HEK293 (cell line): ENCODE results near the gene ATF6.

Source experiments
- CTCF ChIA-PET: fragments of 350-600 bp; formaldehyde crosslinking; extraction: SDS; loops from one replicate; lab custom pipeline; 2021; ENCODE audit warnings: antibody characterized with exemption; lab: Yijun Ruan, JAX
- POLR2A ChIA-PET: fragments of 300-600 bp; formaldehyde crosslinking; extraction: SDS; loops from one replicate; lab custom pipeline; 2020; ENCODE audit warnings: antibody characterized with exemption, inconsistent platforms; lab: Yijun Ruan, JAX
- H3K27ac ChIP-seq: fragments of 200-500 bp; sonication (Bioruptor generic); 2 replicates; pipeline ENCODE4 v1.5.1; 2014; ENCODE audit warnings: low read depth, low read length, control low read depth, inconsistent platforms; ENCODE audit errors: extremely low read depth
- H3K36me3 ChIP-seq, 2 experiments: fragments of 200-500 bp in 1 of 2; sonication (Bioruptor generic) in 1 of 2; 1 replicate in 1 of 2; 2 replicates in 1 of 2; pipeline ENCODE4 v1.5.1; 2014 to 2017; ENCODE audit warnings: inconsistent platforms in 2 of 2, low read length in 2 of 2; ENCODE audit not compliant: control insufficient read depth in 2 of 2, insufficient read depth in 1 of 2
- H3K4me1 ChIP-seq: fragments of 200-500 bp; sonication (Bioruptor generic); 2 replicates; pipeline ENCODE4 v1.5.1; 2014; ENCODE audit warnings: mild to moderate bottlenecking, low read length, inconsistent platforms; ENCODE audit not compliant: control insufficient read depth, insufficient read depth
- H3K4me3 ChIP-seq: 2 replicates; pipeline ENCODE4 v1.5.1; 2011; ENCODE audit warnings: low read depth, mild to moderate bottlenecking, control low read depth, low read length, moderate library complexity
- H3K9me3 ChIP-seq: fragments of 200-500 bp; sonication (Bioruptor generic); 2 replicates; pipeline ENCODE4 v1.5.1; 2014; ENCODE audit warnings: low read depth, low read length, inconsistent platforms; ENCODE audit not compliant: control insufficient read depth, insufficient read depth
- KLF1 ChIP-seq: fragments of 450-650 bp; formaldehyde crosslinking; IDR thresholded peaks from 2 replicates; pipeline ENCODE4 v1.5.1; 2016; ENCODE audit warnings: missing biosample characterization, missing genetic modification characterization
- KLF7 ChIP-seq: fragments of 450-650 bp; formaldehyde crosslinking; IDR thresholded peaks from 2 replicates; pipeline ENCODE4 v1.5.1; 2016; ENCODE audit warnings: missing biosample characterization, missing genetic modification characterization, borderline replicate concordance
- KLF8 ChIP-seq: fragments of 450-650 bp; formaldehyde crosslinking; IDR thresholded peaks from 2 replicates; pipeline ENCODE4 v1.5.1; 2016; ENCODE audit warnings: missing biosample characterization, missing genetic modification characterization
- MYNN ChIP-seq: fragments of 450-650 bp; formaldehyde crosslinking; IDR thresholded peaks from 2 replicates; pipeline ENCODE4 v1.5.1; 2016; ENCODE audit warnings: missing biosample characterization, missing genetic modification characterization, borderline replicate concordance
- PRDM6 ChIP-seq: fragments of 450-650 bp; formaldehyde crosslinking; IDR thresholded peaks from 2 replicates; pipeline ENCODE4 v1.5.1; 2017; ENCODE audit warnings: missing biosample characterization, missing genetic modification characterization
- ZEB2 ChIP-seq: fragments of 450-650 bp; formaldehyde crosslinking; IDR thresholded peaks from 2 replicates; pipeline ENCODE4 v1.5.1; 2016; ENCODE audit warnings: missing biosample characterization, missing genetic modification characterization
- ZFP37 ChIP-seq: fragments of 450-650 bp; formaldehyde crosslinking; IDR thresholded peaks from 2 replicates; pipeline ENCODE4 v1.5.1; 2016; ENCODE audit warnings: missing biosample characterization, missing genetic modification characterization
- ZNF10 ChIP-seq: fragments of 450-650 bp; formaldehyde crosslinking; IDR thresholded peaks from 2 replicates; pipeline ENCODE4 v1.5.1; 2017; ENCODE audit warnings: missing biosample characterization, missing genetic modification characterization
- ZNF121 ChIP-seq: fragments of 450-650 bp; formaldehyde crosslinking; IDR thresholded peaks from 2 replicates; pipeline ENCODE4 v1.5.1; 2016; ENCODE audit warnings: missing biosample characterization, missing genetic modification characterization
- ZNF214 ChIP-seq: fragments of 450-650 bp; formaldehyde crosslinking; IDR thresholded peaks from 2 replicates; pipeline ENCODE4 v1.5.1; 2017; ENCODE audit warnings: missing biosample characterization, mild to moderate bottlenecking, missing genetic modification characterization, borderline replicate concordance
- ZNF223 ChIP-seq: fragments of 450-650 bp; formaldehyde crosslinking; IDR thresholded peaks from 2 replicates; pipeline ENCODE4 v1.5.1; 2016; ENCODE audit warnings: missing biosample characterization, missing genetic modification characterization
- ZNF350 ChIP-seq: fragments of 450-650 bp; formaldehyde crosslinking; IDR thresholded peaks from 2 replicates; pipeline ENCODE4 v1.5.0; 2017; ENCODE audit warnings: missing biosample characterization, mild to moderate bottlenecking, missing genetic modification characterization
- ZNF391 ChIP-seq: fragments of 450-650 bp; formaldehyde crosslinking; IDR thresholded peaks from 2 replicates; pipeline ENCODE4 v1.5.1; 2016; ENCODE audit warnings: low read depth, missing biosample characterization, missing genetic modification characterization, borderline replicate concordance
- ZNF423 ChIP-seq: fragments of 450-650 bp; formaldehyde crosslinking; IDR thresholded peaks from 2 replicates; pipeline ENCODE4 v1.5.1; 2016; ENCODE audit warnings: missing biosample characterization, missing genetic modification characterization
- ZNF488 ChIP-seq: fragments of 450-650 bp; formaldehyde crosslinking; IDR thresholded peaks from 2 replicates; pipeline ENCODE4 v1.5.1; 2016; ENCODE audit warnings: missing biosample characterization, missing genetic modification characterization
- ZNF501 ChIP-seq: fragments of 450-650 bp; formaldehyde crosslinking; IDR thresholded peaks from 2 replicates; pipeline ENCODE4 v1.5.1; 2016; ENCODE audit warnings: missing biosample characterization, missing genetic modification characterization
- ZNF549 ChIP-seq: fragments of 450-650 bp; IDR thresholded peaks from 2 replicates; pipeline ENCODE4 v1.5.1; 2018; ENCODE audit warnings: missing biosample characterization, missing genetic modification characterization, mild to moderate bottlenecking, inconsistent platforms, moderate library complexity
- ZNF626 ChIP-seq: fragments of 450-650 bp; sonication (Bioruptor Pico); formaldehyde crosslinking; IDR thresholded peaks from 2 replicates; pipeline ENCODE4 v1.5.1; 2018; ENCODE audit warnings: missing biosample characterization, missing genetic modification characterization, inconsistent platforms
- ZNF639 ChIP-seq: fragments of 450-650 bp; formaldehyde crosslinking; IDR thresholded peaks from 2 replicates; pipeline ENCODE4 v1.5.1; 2016; ENCODE audit warnings: missing biosample characterization, missing genetic modification characterization
- ZNF704 ChIP-seq: fragments of 450-650 bp; formaldehyde crosslinking; IDR thresholded peaks from 2 replicates; pipeline ENCODE4 v1.5.1; 2016; ENCODE audit warnings: missing biosample characterization, missing genetic modification characterization
- ZNF747 ChIP-seq: fragments of 450-650 bp; formaldehyde crosslinking; IDR thresholded peaks from 2 replicates; pipeline ENCODE4 v1.5.1; 2016; ENCODE audit warnings: missing biosample characterization, missing genetic modification characterization
- TF ChIP-seq, protein P1 (sequence below): fragments of 450-650 bp; formaldehyde crosslinking; IDR thresholded peaks from 2 replicates; pipeline ENCODE4 v1.5.1; 2016; ENCODE audit warnings: missing biosample characterization, missing genetic modification characterization

The ATF6 gene

GRCh38 chr1:161763522-161764098 is 2.5 kb upstream of the ATF6 start:
- CTCF ChIA-PET, result interaction anchor here (0.9 to 2.0 kb wide), 6 partner anchors 10 to 276 kb away, joined by 3 to 14 read pairs (median 3); partner anchors contain the start of gene DUSP12
- no peak overlapping the region for H3K27ac ChIP-seq
- no peak for TF ChIP-seq KLF1 (tag by site-specific recombination)
- 0 out of 2 replicates have a peak, but pooled peaks have one; percentile 12 for TF ChIP-seq ZEB2 (tag by site-specific recombination)

GRCh38 chr1:161768461-161768860 is 2.3 kb downstream of the ATF6 start:
- POLR2A ChIA-PET, result no interaction called here
- H3K36me3 ChIP-seq, result no peaks in the 10 kb centered on the region; a peak in 1 of 3 replicates
- no peak for TF ChIP-seq KLF8 (tag by site-specific recombination)
- no peak for TF ChIP-seq ZNF488 (tag by site-specific recombination)
- no peak for TF ChIP-seq ZNF350 (tag by site-specific recombination)
- peak; percentile 97 for TF ChIP-seq ZNF121 (tag by site-specific recombination)
- no peak for TF ChIP-seq ZNF223 (tag by site-specific recombination)
- no peak for TF ChIP-seq ZNF501 (tag by site-specific recombination)
- TF ChIP-seq ZNF626 (tag by site-specific recombination), result no peak
- no peak for TF ChIP-seq ZNF391 (tag by site-specific recombination)
- no peak overlapping the region for H3K27ac ChIP-seq
- no peaks in the 10 kb centered on the region for H3K9me3 ChIP-seq
- no peak overlapping the region for H3K4me3 ChIP-seq
- CTCF ChIA-PET, result no interaction called here
- H3K4me1 ChIP-seq, result no peaks in the 10 kb centered on the region

More at GRCh38 chr1:161763522-161764098, 2.5 kb upstream of the ATF6 start:
- no peak overlapping the region for H3K4me3 ChIP-seq
- H3K36me3 ChIP-seq, result peaks cover 1 to 3% of the 10 kb centered on the region in 2 experiments; a peak in 2 of 3 replicates
- POLR2A ChIA-PET, result interaction anchor here (0.6 to 2.0 kb wide), 2 partner anchors 14 to 151 kb away, joined by 6 to 7 read pairs; partner anchors contain the start of gene DUSP12
- H3K4me1 ChIP-seq, result no peaks in the 10 kb centered on the region
- H3K9me3 ChIP-seq, result no peaks in the 10 kb centered on the region

DNA sequence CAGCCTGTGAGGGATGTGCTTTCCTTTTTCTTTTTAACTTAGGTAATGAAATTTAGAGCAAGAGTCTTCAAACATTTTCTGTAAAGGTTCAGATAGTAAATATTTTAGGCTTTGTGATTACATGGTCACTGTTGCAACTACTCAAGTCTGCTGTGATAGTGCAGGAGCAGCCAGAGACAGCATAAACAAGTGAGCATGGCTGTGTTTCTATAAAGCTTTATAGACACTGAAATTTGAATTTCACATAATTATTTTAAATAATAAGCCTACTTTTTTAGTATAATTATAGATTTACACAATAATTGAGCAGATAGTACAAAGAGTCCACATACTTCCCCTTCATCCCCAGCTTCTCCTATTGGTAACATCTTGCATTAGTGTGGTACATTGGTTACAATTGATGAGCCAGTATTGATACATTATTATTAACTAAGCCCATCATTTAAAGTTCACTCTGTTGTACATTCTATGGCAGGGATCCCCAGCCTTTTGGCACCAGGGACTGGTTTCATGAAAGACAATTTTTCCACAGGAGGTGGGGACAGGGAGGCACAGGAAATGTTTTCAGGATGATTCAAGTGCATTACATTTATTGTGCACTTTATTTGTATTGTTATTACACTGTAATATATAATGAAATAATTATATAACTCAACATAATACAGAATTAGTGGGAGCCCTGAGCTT is 3.0 kb downstream of the ATF6 start:
- ChIA-PET CTCF (interaction anchor here (0.6 to 1.4 kb wide), 2 partner anchors 23 to 46 kb away, joined by 3 read pairs; no protein-coding TSS in a partner anchor), POLR2A (no interaction called here)
- no peaks in the 10 kb centered on the region; a peak in 1 of 3 replicates for H3K36me3 ChIP-seq
- TF ChIP-seq ZNF423, result no peak
- TF ChIP-seq MYNN (tag by site-specific recombination), result no peak
- TF ChIP-seq, protein P1, sequence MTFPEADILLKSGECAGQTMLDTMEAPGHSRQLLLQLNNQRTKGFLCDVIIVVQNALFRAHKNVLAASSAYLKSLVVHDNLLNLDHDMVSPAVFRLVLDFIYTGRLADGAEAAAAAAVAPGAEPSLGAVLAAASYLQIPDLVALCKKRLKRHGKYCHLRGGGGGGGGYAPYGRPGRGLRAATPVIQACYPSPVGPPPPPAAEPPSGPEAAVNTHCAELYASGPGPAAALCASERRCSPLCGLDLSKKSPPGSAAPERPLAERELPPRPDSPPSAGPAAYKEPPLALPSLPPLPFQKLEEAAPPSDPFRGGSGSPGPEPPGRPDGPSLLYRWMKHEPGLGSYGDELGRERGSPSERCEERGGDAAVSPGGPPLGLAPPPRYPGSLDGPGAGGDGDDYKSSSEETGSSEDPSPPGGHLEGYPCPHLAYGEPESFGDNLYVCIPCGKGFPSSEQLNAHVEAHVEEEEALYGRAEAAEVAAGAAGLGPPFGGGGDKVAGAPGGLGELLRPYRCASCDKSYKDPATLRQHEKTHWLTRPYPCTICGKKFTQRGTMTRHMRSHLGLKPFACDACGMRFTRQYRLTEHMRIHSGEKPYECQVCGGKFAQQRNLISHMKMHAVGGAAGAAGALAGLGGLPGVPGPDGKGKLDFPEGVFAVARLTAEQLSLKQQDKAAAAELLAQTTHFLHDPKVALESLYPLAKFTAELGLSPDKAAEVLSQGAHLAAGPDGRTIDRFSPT (tag by site-specific recombination), result no peak
- no peak for TF ChIP-seq ZFP37 (tag by site-specific recombination)
- TF ChIP-seq ZNF10 (tag by site-specific recombination), result no peak
- TF ChIP-seq KLF7 (tag by site-specific recombination), result no peak
- TF ChIP-seq ZNF747 (tag by site-specific recombination), result no peak
- TF ChIP-seq ZNF639, result no peak
- TF ChIP-seq PRDM6 (tag by site-specific recombination), result no peak
- no peak for TF ChIP-seq ZNF214 (tag by site-specific recombination)
- no peak for TF ChIP-seq ZNF704 (tag by site-specific recombination)
- TF ChIP-seq ZNF549 (tag by site-specific recombination), result no peak
- no peak for TF ChIP-seq ZNF626 (tag by site-specific recombination)

More for the DNA sequence above, 3.0 kb downstream of the ATF6 start:
- Histone ChIP-seq H3K4me3 (no peak overlapping the region), H3K27ac (no peak overlapping the region), H3K9me3 (no peaks in the 10 kb centered on the region), H3K4me1 (no peaks in the 10 kb centered on the region)
